WERI-Rb-1 (cell line): Measurements from ENCODE around the gene MED13.

Experiments used
- DNase-seq: peaks from one replicate; pipeline ENCODE4 v3.0.0-alpha.2; 2020
- H3K27ac ChIP-seq: fragments of 250-450 bp; sonication (Bioruptor Pico); 2 replicates; pipeline ENCODE4 v1.5.1; 2020; ENCODE audit warnings: mild to moderate bottlenecking, moderate library complexity
- H3K27me3 ChIP-seq: fragments of 250-450 bp; sonication (Bioruptor Pico); 2 replicates; pipeline ENCODE4 v1.5.1; 2021; ENCODE audit warnings: mild to moderate bottlenecking, low read depth, moderate library complexity; ENCODE audit not compliant: insufficient read depth, severe bottlenecking
- H3K36me3 ChIP-seq: fragments of 250-450 bp; sonication (Bioruptor Pico); 2 replicates; pipeline ENCODE4 v1.5.1; 2020; ENCODE audit warnings: mild to moderate bottlenecking, moderate library complexity
- H3K4me3 ChIP-seq: 2 replicates; pipeline ENCODE4 v1.5.1; 2011; ENCODE audit warnings: low read depth, mild to moderate bottlenecking, control low read depth, low read length
- H3K9me3 ChIP-seq: fragments of 250-450 bp; sonication (Bioruptor Pico); 2 replicates; pipeline ENCODE4 v1.5.1; 2021; ENCODE audit warnings: mild to moderate bottlenecking, moderate library complexity; ENCODE audit not compliant: severe bottlenecking
- TF ChIP-seq, protein P1 (sequence below): IDR thresholded peaks from 2 replicates; pipeline ENCODE4 v1.5.1; 2011; ENCODE audit warnings: low read depth, mild to moderate bottlenecking, control low read depth, inconsistent platforms, low read length

MED13 gene

GRCh38 chr17:62109378-62109902, 44.4 kb upstream of the MED13 start:
- DNase-seq: peak; percentile 91
- peaks cover 8% of the 10 kb centered on the region for H3K9me3 ChIP-seq
- no peak overlapping the region for H3K27ac ChIP-seq
- H3K36me3 ChIP-seq: no peaks in the 10 kb centered on the region
- H3K4me3 ChIP-seq: no peak overlapping the region
- TF ChIP-seq, protein P1, sequence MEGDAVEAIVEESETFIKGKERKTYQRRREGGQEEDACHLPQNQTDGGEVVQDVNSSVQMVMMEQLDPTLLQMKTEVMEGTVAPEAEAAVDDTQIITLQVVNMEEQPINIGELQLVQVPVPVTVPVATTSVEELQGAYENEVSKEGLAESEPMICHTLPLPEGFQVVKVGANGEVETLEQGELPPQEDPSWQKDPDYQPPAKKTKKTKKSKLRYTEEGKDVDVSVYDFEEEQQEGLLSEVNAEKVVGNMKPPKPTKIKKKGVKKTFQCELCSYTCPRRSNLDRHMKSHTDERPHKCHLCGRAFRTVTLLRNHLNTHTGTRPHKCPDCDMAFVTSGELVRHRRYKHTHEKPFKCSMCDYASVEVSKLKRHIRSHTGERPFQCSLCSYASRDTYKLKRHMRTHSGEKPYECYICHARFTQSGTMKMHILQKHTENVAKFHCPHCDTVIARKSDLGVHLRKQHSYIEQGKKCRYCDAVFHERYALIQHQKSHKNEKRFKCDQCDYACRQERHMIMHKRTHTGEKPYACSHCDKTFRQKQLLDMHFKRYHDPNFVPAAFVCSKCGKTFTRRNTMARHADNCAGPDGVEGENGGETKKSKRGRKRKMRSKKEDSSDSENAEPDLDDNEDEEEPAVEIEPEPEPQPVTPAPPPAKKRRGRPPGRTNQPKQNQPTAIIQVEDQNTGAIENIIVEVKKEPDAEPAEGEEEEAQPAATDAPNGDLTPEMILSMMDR: peak; percentile 95
- no peaks in the 10 kb centered on the region for H3K27me3 ChIP-seq

DNA sequence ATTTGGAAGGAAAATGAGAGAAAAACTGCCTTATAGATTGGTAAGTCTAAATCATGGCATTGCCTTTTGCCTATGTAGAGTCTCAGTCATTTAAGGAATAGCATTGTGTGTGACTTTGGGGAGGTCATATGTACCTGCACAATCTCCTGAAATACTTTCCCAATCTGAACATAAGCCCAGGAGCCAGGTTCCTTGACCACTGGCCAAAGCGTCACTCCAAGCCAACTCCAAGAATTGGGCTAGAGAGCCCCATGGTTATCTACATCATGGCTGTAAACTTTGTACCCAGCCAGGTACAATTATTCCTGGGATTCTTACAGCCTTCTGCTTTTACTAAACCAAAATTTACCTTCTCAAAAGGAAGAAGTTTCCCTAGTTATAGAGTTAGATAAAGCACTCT, 40.8 kb upstream of the MED13 start:
- H3K9me3 ChIP-seq: no peaks in the 10 kb centered on the region
- H3K27ac ChIP-seq: no peak overlapping the region
- no peak for DNase-seq
- H3K4me3 ChIP-seq: no peak overlapping the region
- TF ChIP-seq, protein P1: no peak
- H3K27me3 ChIP-seq: no peaks in the 10 kb centered on the region
- no peaks in the 10 kb centered on the region for H3K36me3 ChIP-seq

DNA sequence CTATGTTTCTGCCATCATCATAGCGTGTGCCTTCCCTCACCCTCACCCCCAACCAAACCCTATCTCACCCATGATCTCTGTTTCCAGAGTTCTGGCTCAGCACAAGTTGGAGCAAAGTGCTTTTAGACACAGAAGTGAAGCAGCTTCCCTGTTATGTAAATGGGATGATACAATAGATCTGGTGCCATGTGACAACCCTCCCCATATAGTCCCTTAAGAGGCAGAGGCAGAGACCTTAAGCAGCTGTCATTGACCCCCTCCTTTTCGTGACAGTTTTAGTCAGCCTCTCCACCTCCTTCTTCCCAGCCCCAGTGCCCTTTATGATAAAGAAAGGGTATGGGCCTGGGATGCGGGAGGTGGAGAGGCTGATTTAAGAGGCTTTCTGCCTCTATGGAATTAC, 40.3 kb upstream of the MED13 start:
- TF ChIP-seq, protein P1: no peak
- no peaks in the 10 kb centered on the region for H3K27me3 ChIP-seq
- no peaks in the 10 kb centered on the region for H3K9me3 ChIP-seq
- H3K27ac ChIP-seq: no peak overlapping the region
- no peak overlapping the region for H3K4me3 ChIP-seq
- no peaks in the 10 kb centered on the region for H3K36me3 ChIP-seq
- no peak for DNase-seq

GRCh38 chr17:62101515-62101914, 36.4 kb upstream of the MED13 start:
- Histone ChIP-seq H3K4me3 (no peak overlapping the region), H3K27me3 (no peaks in the 10 kb centered on the region), H3K36me3 (no peaks in the 10 kb centered on the region), H3K9me3 (no peaks in the 10 kb centered on the region), H3K27ac (no peak overlapping the region)
- no peak for DNase-seq
- TF ChIP-seq, protein P1: no peak

DNA sequence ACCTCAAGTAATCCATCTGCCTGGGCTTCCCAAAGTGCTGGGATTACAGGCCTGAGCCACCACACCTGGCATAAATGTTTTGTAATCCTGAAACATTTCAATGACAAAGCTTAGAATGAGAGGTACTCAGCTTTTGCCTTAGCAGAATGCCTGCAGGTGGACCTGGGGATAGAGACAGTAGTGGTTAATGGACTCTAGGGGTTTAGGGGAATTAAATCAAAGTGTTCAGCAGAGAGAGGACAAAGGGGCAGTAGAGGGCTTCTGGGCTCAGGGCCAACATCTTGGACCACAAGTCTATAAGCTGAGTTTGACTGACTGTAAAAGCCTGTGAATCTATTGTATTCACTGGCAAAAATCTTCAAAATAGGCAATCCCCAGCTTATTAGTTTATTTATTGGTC, 36.0 kb upstream of the MED13 start:
- Histone ChIP-seq H3K4me3 (no peak overlapping the region), H3K27ac (no peak overlapping the region), H3K9me3 (no peaks in the 10 kb centered on the region), H3K36me3 (no peaks in the 10 kb centered on the region), H3K27me3 (no peaks in the 10 kb centered on the region)
- TF ChIP-seq, protein P1: no peak
- DNase-seq: no peak

DNA sequence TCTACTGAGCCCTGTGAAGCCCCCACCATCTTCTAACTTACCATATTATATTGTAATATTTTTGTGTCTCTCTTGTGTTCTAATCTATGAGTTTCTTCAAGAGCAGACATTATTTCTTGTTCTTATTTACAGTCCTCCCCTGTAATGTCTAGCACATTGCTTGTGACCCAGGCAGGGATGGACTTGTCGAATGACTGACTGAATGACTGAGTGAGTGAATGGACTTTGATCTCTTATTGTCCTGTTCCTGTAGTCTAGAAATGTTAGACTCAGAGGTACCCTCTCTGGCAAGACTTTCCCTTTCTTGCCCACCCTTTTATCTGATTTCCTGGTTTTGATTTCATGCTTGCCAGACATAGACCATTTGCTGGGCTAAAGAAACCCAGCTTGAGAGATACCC, 35.0 kb upstream of the MED13 start:
- Histone ChIP-seq H3K4me3 (no peak overlapping the region), H3K9me3 (no peaks in the 10 kb centered on the region), H3K36me3 (no peaks in the 10 kb centered on the region), H3K27ac (no peak overlapping the region), H3K27me3 (no peaks in the 10 kb centered on the region)
- TF ChIP-seq, protein P1: no peak
- no peak for DNase-seq
